ENCODE results near the gene NPHP3. TPM values are rescaled to one million over a fixed set of nuclear protein-coding genes. Genes with fewer than 3 reads are reported as not detected.

The NPHP3 gene
- total RNA-seq, 2 experiments from 2014 or later: 14.2 to 15.9 TPM

DNA sequence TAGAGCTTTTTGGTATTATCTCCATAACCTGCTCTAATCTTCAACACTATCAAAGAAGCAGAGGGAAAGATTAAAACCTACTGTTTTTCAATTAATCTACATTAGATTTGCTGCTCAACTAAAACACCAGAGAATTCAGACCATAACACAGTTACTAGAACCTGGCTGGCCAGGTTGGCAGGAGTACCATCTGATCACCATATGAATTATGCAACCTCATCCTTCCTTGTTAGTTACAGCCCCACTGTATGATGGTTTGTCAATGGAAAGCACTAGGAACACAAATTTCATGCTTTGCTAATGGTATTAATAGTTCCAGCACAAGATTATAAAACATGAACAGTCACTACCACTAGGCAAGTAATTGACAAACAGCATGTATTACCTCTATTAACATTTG, 5.8 kb downstream of the NPHP3 start:
- intact Hi-C loops (cut with micrococcal nuclease): no loop called here
- Mint-ChIP-seq H3K27me3 (no peaks in the 10 kb centered on the region), H3K4me1 (ENCODE audit: low read depth) (peaks cover 39% of the 10 kb centered on the region), H3K36me3 (ENCODE audit: low read depth) (peaks cover 35% of the 10 kb centered on the region), H3K27ac (no peak overlapping the region), H3K4me3 (no peak overlapping the region), H3K9me3 (no peaks in the 10 kb centered on the region)
- ChIA-PET CTCF (interaction anchor here (1.3 to 1.8 kb wide), 3 partner anchors 11 to 56 kb away, joined by 3 to 5 read pairs (median 4); partner anchors contain the start of gene UBA5), POLR2A (no interaction called here)
- TF ChIP-seq, protein P1, sequence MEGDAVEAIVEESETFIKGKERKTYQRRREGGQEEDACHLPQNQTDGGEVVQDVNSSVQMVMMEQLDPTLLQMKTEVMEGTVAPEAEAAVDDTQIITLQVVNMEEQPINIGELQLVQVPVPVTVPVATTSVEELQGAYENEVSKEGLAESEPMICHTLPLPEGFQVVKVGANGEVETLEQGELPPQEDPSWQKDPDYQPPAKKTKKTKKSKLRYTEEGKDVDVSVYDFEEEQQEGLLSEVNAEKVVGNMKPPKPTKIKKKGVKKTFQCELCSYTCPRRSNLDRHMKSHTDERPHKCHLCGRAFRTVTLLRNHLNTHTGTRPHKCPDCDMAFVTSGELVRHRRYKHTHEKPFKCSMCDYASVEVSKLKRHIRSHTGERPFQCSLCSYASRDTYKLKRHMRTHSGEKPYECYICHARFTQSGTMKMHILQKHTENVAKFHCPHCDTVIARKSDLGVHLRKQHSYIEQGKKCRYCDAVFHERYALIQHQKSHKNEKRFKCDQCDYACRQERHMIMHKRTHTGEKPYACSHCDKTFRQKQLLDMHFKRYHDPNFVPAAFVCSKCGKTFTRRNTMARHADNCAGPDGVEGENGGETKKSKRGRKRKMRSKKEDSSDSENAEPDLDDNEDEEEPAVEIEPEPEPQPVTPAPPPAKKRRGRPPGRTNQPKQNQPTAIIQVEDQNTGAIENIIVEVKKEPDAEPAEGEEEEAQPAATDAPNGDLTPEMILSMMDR (IDR thresholded peaks at IDR 0.05): no peak
- ATAC-seq: no peak
- DNase-seq: no peak

DNA sequence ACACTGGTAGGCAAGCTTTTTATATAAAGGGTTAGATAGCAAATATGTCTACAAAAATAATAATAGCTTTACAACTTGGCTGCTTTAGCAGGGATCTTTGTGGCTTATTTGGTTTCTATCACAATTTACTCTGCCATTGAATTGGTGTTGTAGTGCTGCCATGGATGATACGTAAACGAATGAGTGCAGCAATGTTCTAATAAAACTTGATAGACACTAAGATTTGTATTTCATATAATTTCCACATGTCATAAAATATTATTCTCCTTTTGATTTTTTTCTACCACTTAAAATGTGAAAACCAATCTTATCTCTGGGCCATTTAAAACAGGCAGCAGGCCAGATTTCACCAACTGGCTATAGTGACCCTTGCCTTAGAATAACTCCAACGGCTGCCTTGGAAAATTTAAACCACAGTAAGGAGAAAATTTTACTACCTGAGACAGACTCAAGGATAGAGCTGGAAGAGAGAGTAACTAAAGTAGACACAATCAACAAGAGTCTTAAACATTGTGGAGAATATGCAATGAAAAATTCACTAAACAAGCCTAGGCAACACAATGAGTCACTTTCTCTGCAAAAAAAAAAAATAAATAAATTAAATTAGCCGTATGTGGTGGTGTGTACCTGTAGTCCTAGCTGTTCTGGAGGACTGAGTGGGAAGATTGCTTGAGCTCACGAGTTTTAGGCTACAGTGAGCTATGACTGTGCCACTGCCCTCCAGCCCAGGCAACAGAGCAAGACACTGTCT, 8.1 kb downstream of the NPHP3 start:
- intact Hi-C loops (cut with micrococcal nuclease): no loop called here
- no peak for DNase-seq
- Mint-ChIP-seq H3K9me3 (no peaks in the 10 kb centered on the region), H3K36me3 (ENCODE audit: low read depth) (peaks cover 29% of the 10 kb centered on the region), H3K27ac (no peak overlapping the region), H3K4me3 (no peak overlapping the region), H3K4me1 (ENCODE audit: low read depth) (peaks cover 21% of the 10 kb centered on the region), H3K27me3 (no peaks in the 10 kb centered on the region)
- ChIA-PET POLR2A (interaction anchor here (0.6 kb wide), 1 partner anchor 18 kb away, joined by 3 read pairs; no protein-coding TSS in a partner anchor), CTCF (interaction anchor here (0.6 to 1.7 kb wide), 4 partner anchors 12 to 72 kb away, joined by 3 to 6 read pairs (median 3); no protein-coding TSS in a partner anchor)
- TF ChIP-seq, protein P1 (IDR thresholded peaks at IDR 0.05): no peak
- no peak for ATAC-seq

DNA sequence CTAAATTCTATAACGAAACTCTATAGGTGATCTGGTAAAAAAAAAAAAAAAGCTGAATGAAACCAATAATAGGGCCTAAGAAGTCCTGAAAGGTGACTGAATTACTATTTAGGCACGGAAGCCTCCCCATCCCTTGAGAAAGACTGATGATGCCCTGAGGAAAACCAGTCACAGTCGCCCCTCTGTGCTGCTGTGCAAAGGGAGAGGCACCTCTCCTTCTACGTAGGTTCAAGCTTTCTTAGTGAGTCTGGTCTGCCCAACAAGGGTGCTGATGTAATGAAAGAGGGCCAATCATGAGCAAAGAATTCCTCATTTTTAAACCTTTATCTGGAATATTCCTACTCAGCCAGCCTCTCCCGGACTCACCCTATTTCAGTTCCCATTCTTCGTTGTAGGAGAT, 11.9 kb downstream of the NPHP3 start:
- H3K9me3 Mint-ChIP-seq: no peaks in the 10 kb centered on the region
- intact Hi-C loops (cut with micrococcal nuclease): no loop called here
- ChIA-PET CTCF (no interaction called here), POLR2A (no interaction called here)
- DNase-seq (no peak), ATAC-seq (no peak)
- peaks cover 26% of the 10 kb centered on the region for H3K36me3 Mint-ChIP-seq (ENCODE audit: low read depth)
- H3K4me3 Mint-ChIP-seq: no peak overlapping the region
- TF ChIP-seq, protein P1 (IDR thresholded peaks at IDR 0.05): no peak
- H3K27me3 Mint-ChIP-seq: no peaks in the 10 kb centered on the region
- H3K27ac Mint-ChIP-seq: no peak overlapping the region
- peaks cover 2% of the 10 kb centered on the region for H3K4me1 Mint-ChIP-seq (ENCODE audit: low read depth)

DNA sequence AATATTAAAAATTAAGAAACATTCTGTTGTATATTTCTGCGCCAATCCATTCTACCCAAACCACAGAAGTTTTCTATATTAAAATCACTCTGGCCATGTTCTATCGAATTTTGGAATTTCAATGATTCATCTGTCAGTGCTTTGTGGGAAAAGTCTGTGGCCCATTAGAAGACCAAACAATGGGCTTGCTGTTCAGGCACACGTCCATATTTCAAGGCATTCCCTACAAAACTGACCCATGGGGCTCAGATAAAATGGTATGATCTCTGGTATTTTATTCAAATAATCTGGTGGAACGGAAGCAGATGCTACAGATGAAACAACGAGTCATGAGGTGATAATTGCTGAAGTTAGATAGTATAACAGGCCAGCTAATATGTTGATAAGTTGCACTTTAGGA, 12.4 kb downstream of the NPHP3 start:
- H3K36me3 Mint-ChIP-seq (ENCODE audit: low read depth): peaks cover 26% of the 10 kb centered on the region
- DNase-seq: no peak
- ATAC-seq: no peak
- no peaks in the 10 kb centered on the region for H3K27me3 Mint-ChIP-seq
- peaks cover 3% of the 10 kb centered on the region for H3K4me1 Mint-ChIP-seq (ENCODE audit: low read depth)
- H3K9me3 Mint-ChIP-seq: no peaks in the 10 kb centered on the region
- H3K4me3 Mint-ChIP-seq: no peak overlapping the region
- no peak overlapping the region for H3K27ac Mint-ChIP-seq
- ChIA-PET CTCF (no interaction called here), POLR2A (no interaction called here)
- intact Hi-C loops (cut with micrococcal nuclease): no loop called here
- TF ChIP-seq, protein P1 (IDR thresholded peaks at IDR 0.05): no peak

DNA sequence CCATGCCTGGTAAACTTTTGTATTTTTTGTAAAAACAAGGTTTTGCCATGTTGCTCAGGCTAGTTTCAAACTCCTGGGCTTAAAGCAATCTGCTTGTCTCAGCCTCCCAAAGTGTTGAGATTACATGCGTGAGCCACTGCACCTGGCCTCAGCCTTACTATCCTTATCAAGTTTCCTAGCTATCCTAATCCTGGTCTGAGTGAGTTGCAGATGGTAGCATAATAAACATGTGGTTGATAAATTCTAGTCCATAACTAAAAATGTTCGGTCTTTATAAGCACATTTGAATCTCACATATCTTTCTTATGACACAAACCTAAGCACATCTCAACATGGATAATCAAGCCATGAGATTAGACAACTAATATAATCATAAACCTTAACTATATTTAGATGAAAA, 18.5 kb downstream of the NPHP3 start:
- ATAC-seq (no peak), DNase-seq (no peak)
- CTCF ChIA-PET: no interaction called here
- TF ChIP-seq, protein P1 (IDR thresholded peaks at IDR 0.05): no peak
- Mint-ChIP-seq H3K4me3 (no peak overlapping the region), H3K27me3 (no peaks in the 10 kb centered on the region), H3K9me3 (no peaks in the 10 kb centered on the region), H3K36me3 (ENCODE audit: low read depth) (peaks cover 28% of the 10 kb centered on the region), H3K4me1 (ENCODE audit: low read depth) (peaks cover 4% of the 10 kb centered on the region), H3K27ac (no peak overlapping the region)
- POLR2A ChIA-PET: no interaction called here
- intact Hi-C loops (cut with micrococcal nuclease): no loop called here

All from activated CD8-positive, alpha-beta T cell treated with anti-CD3 and anti-CD28 coated beads for 36 hours (primary cell).